Prostate gland (tissue), 2 donors: ENCODE results near the gene ERN2.

Experiments used
- CTCF ChIP-seq, 4 experiments: fragments of 200-600 bp in 2 of 4; fragments of 450-650 bp in 2 of 4; sonication (generic) in 2 of 4; IDR thresholded peaks; 1 replicate in 3 of 4; 2 replicates in 1 of 4; pipeline ENCODE4 v1.5.1; 2016 to 2019; ENCODE audit warnings: antibody characterized with exemption in 4 of 4, mild to moderate bottlenecking in 2 of 4, moderate library complexity in 2 of 4
- POLR2A ChIP-seq: fragments of 450-650 bp; IDR thresholded peaks from one replicate; pipeline ENCODE4 v1.6.1; 2016; ENCODE audit warnings: antibody characterized with exemption, mild to moderate bottlenecking

- TF ChIP-seq CTCF (IDR thresholded peaks at IDR 0.05) (no peak), POLR2A (no peak)
These were observed 8.1 kb downstream of the ERN2 start for GRCh38 chr16:23704772-23705516.
